Measurements from ENCODE around the gene AK9.
"Not testable (repeated sequence)": the region's sequence is repeated elsewhere in the genome, so short reads cannot be mapped to it uniquely, and the experiment has no call there.

The AK9 gene

GRCh38 chr6:109612268-109612667 is 78.7 kb downstream of the AK9 start:
- DNase-seq: no peak

GRCh38 chr6:109611502-109611901 is 79.5 kb downstream of the AK9 start:
- no peak for DNase-seq

GRCh38 chr6:109610590-109610989 is 80.4 kb downstream of the AK9 start:
- no peak for DNase-seq

GRCh38 chr6:109609737-109610136 is 81.3 kb downstream of the AK9 start:
- no peak for DNase-seq

GRCh38 chr6:109606359-109606758 is 84.6 kb downstream of the AK9 start:
- no peak for DNase-seq

GRCh38 chr6:109595998-109596397 is 95.0 kb downstream of the AK9 start:
- no peak for DNase-seq

GRCh38 chr6:109580519-109580918 is 110.5 kb downstream of the AK9 start:
- DNase-seq: no peak

- DNase-seq: no peak
Observed at GRCh38 chr6:109579361-109579760, 111.6 kb downstream of the AK9 start.

- not testable (repeated sequence) for DNase-seq
Observed at GRCh38 chr6:109569901-109570300, 121.1 kb downstream of the AK9 start.

- DNase-seq: no peak
Observed at GRCh38 chr6:109561844-109562243, 129.2 kb downstream of the AK9 start.

- DNase-seq: no peak
Observed at GRCh38 chr6:109531446-109531845, 159.6 kb downstream of the AK9 start.

GRCh38 chr6:109527989-109528388 is 163.0 kb downstream of the AK9 start:
- no peak for DNase-seq

GRCh38 chr6:109526905-109527628 is 163.9 kb downstream of the AK9 start:
- peak; percentile 46 for DNase-seq

- DNase-seq: no peak
Observed at GRCh38 chr6:109524129-109524528, 166.9 kb downstream of the AK9 start.

- DNase-seq: no peak
Observed at GRCh38 chr6:109523478-109523877, 167.5 kb downstream of the AK9 start.

GRCh38 chr6:109521080-109521479 is 169.9 kb downstream of the AK9 start:
- no peak for DNase-seq

GRCh38 chr6:109519647-109520046 is 171.4 kb downstream of the AK9 start:
- DNase-seq: not testable (repeated sequence)

- no peak for DNase-seq
Observed at GRCh38 chr6:109516929-109517328, 174.1 kb downstream of the AK9 start.

GRCh38 chr6:109515781-109516409 is 175.1 kb downstream of the AK9 start:
- DNase-seq: no peak

GRCh38 chr6:109514946-109515345 is 176.1 kb downstream of the AK9 start:
- no peak for DNase-seq

- no peak for DNase-seq
Observed at GRCh38 chr6:109513571-109514071, 177.4 kb downstream of the AK9 start.

GRCh38 chr6:109512271-109512817 is 178.7 kb downstream of the AK9 start:
- no peak for DNase-seq

GRCh38 chr6:109511832-109512231 is 179.2 kb downstream of the AK9 start:
- DNase-seq: no peak

GRCh38 chr6:109510358-109510757 is 180.6 kb downstream of the AK9 start:
- DNase-seq: no peak

All from retina (tissue), 1 donor.